GM23338 (cell line): ENCODE results near the gene GCSH. TPM values are rescaled to one million over a fixed set of nuclear protein-coding genes. Genes with fewer than 3 reads are reported as not detected.

Source experiments
- ATAC-seq: fragments of 200-7000 bp; cut with Tn5 transposase; 3 replicates; pipeline ENCODE4 v1.9.1; 2020
- DNase-seq: peaks from one replicate; pipeline ENCODE4 v3.0.0-alpha.2; 2015; ENCODE audit warnings: low spot score
- H2AFZ ChIP-seq: fragments of 200-600 bp; sonication (generic); 2 replicates; pipeline ENCODE4 v1.8.0; 2016; ENCODE audit warnings: antibody characterized with exemption, mild to moderate bottlenecking, moderate library complexity
- H3F3A ChIP-seq: fragments of 200-600 bp; sonication (generic); replicated peaks from 2 replicates; pipeline ENCODE4 v1.8.0; 2017; ENCODE audit warnings: antibody characterized with exemption, mixed run types, low read depth
- H3K27ac ChIP-seq: fragments of 200-600 bp; sonication (generic); 2 replicates; pipeline ENCODE4 v1.6.1; 2016; ENCODE audit warnings: low read depth
- H3K27me3 ChIP-seq: fragments of 200-600 bp; sonication (generic); 2 replicates; pipeline ENCODE4 v1.8.0; 2016; ENCODE audit warnings: mild to moderate bottlenecking, mixed run types, moderate library complexity; ENCODE audit not compliant: insufficient read depth
- H3K36me3 ChIP-seq: fragments of 200-600 bp; sonication (generic); 2 replicates; pipeline ENCODE4 v1.8.0; 2016; ENCODE audit warnings: mild to moderate bottlenecking; ENCODE audit not compliant: insufficient read depth
- H3K4me1 ChIP-seq: fragments of 200-600 bp; sonication (generic); 2 replicates; pipeline ENCODE4 v1.8.0; 2016; ENCODE audit warnings: mild to moderate bottlenecking, moderate library complexity; ENCODE audit not compliant: insufficient read depth
- H3K4me2 ChIP-seq: fragments of 200-600 bp; sonication (generic); 2 replicates; pipeline ENCODE4 v1.7.1; 2017; ENCODE audit warnings: mixed run types
- H3K4me3 ChIP-seq: fragments of 200-600 bp; sonication (generic); 2 replicates; pipeline ENCODE4 v1.6.1; 2016; ENCODE audit warnings: mixed run types
- H3K79me2 ChIP-seq: fragments of 200-600 bp; sonication (generic); replicated peaks from 2 replicates; pipeline ENCODE4 v1.8.0; 2017; ENCODE audit warnings: mild to moderate bottlenecking; ENCODE audit not compliant: insufficient read depth
- H3K9me2 ChIP-seq: fragments of 200-600 bp; sonication (generic); 2 replicates; pipeline ENCODE4 v1.8.0; 2017; ENCODE audit not compliant: insufficient read depth
- H4K20me1 ChIP-seq: fragments of 200-600 bp; sonication (generic); replicated peaks from 2 replicates; pipeline ENCODE4 v1.8.0; 2017; ENCODE audit warnings: mild to moderate bottlenecking; ENCODE audit not compliant: insufficient read depth
- H3K27ac Mint-ChIP-seq: 2 replicates; pipeline ENCODE4 v1.8.0; 2020; ENCODE audit warnings: inconsistent platforms, mild to moderate bottlenecking, moderate library complexity, mixed read lengths
- H3K27me3 Mint-ChIP-seq: 3 replicates; pipeline ENCODE4 v1.8.0; 2022; ENCODE audit warnings: low read depth, mild to moderate bottlenecking, moderate library complexity, mixed read lengths, inconsistent platforms; ENCODE audit not compliant: insufficient read depth, poor library complexity
- H3K36me3 Mint-ChIP-seq: 3 replicates; pipeline ENCODE4 v1.8.0; 2021; ENCODE audit warnings: low read depth, mild to moderate bottlenecking, inconsistent platforms, moderate library complexity, mixed read lengths
- H3K4me1 Mint-ChIP-seq: 3 replicates; pipeline ENCODE4 v1.8.0; 2020; ENCODE audit warnings: mild to moderate bottlenecking, inconsistent platforms, mixed read lengths
- H3K4me3 Mint-ChIP-seq: 3 replicates; pipeline ENCODE4 v1.8.0; 2021; ENCODE audit warnings: moderate library complexity, mild to moderate bottlenecking, inconsistent platforms, mixed read lengths
- H3K9me3 Mint-ChIP-seq: 3 replicates; pipeline ENCODE4 v1.8.0; 2020; ENCODE audit warnings: moderate library complexity, mild to moderate bottlenecking, inconsistent platforms, mixed read lengths
- CREB1 ChIP-seq: fragments of 250-450 bp; sonication (Bioruptor Pico); IDR thresholded peaks from 2 replicates; pipeline ENCODE4 v1.5.0; 2020; ENCODE audit warnings: low read depth, mild to moderate bottlenecking, moderate library complexity
- EZH2 ChIP-seq: fragments of 200-600 bp; sonication (generic); IDR thresholded peaks from one replicate; pipeline ENCODE4 v1.8.0; 2017; ENCODE audit warnings: antibody characterized with exemption, mild to moderate bottlenecking, low read depth; ENCODE audit not compliant: unreplicated experiment
- EZH2phosphoT487 ChIP-seq: fragments of 200-600 bp; sonication (generic); IDR thresholded peaks from one replicate; pipeline ENCODE4 v1.8.1; 2018; ENCODE audit warnings: antibody characterized with exemption; ENCODE audit not compliant: unreplicated experiment
- JUNB ChIP-seq: IDR thresholded peaks from one replicate; pipeline ENCODE4 v1.6.1; 2016; ENCODE audit warnings: antibody characterized with exemption; ENCODE audit not compliant: unreplicated experiment
- NANOG ChIP-seq: IDR thresholded peaks from 2 replicates; pipeline ENCODE4 v1.6.1; 2016; ENCODE audit warnings: antibody characterized with exemption, borderline replicate concordance
- POLR2AphosphoS5 ChIP-seq: IDR thresholded peaks from 2 replicates; pipeline ENCODE4 v1.6.1; 2016; ENCODE audit warnings: antibody characterized with exemption, low read depth
- STAT1 ChIP-seq: IDR thresholded peaks from one replicate; pipeline ENCODE4 v1.6.1; 2016; ENCODE audit warnings: antibody characterized with exemption; ENCODE audit not compliant: unreplicated experiment
- ZNF114 ChIP-seq: fragments of 250-450 bp; sonication (Bioruptor Pico); IDR thresholded peaks from 2 replicates; pipeline ENCODE4 v1.5.0; 2020; ENCODE audit warnings: mild to moderate bottlenecking, moderate library complexity
- ZNF331 ChIP-seq: fragments of 250-450 bp; sonication (Bioruptor Pico); IDR thresholded peaks from 2 replicates; pipeline ENCODE4 v1.5.0; 2020; ENCODE audit warnings: low read depth, mild to moderate bottlenecking, moderate library complexity
- polyA plus RNA-seq: library from polyadenylated mRNA; unstranded; fragments of >200 nt; fragmentation: Nextera tagmentation; extraction: Ambion mirVana; gene quantifications from 2 replicates; pipeline ENCODE4 v1.2.1, GENCODE V29; 2016
- total RNA-seq: library from RNA; depleted of rRNA; stranded (reverse); fragments of >200 nt; shearing (Covaris generic); gene quantifications from 2 replicates; pipeline ENCODE4 v1.2.3, GENCODE V29; 2014
- TF ChIP-seq, protein P1 (sequence below): fragments of 250-450 bp; sonication (Bioruptor Pico); IDR thresholded peaks from 2 replicates; pipeline ENCODE4 v1.5.0; 2020; ENCODE audit warnings: mild to moderate bottlenecking, moderate library complexity
- TF ChIP-seq, protein P2 (sequence below), 2 experiments: fragments of 200-600 bp in 1 of 2; sonication (generic) in 1 of 2; conservative IDR thresholded peaks; 2 replicates each; pipeline versions ENCODE4 v1.5.1 to v1.6.1; 2016 to 2017; ENCODE audit warnings: antibody characterized with exemption in 2 of 2, low read depth in 2 of 2, mild to moderate bottlenecking in 2 of 2, moderate library complexity in 1 of 2
- TF ChIP-seq, protein P3 (sequence below): IDR thresholded peaks from one replicate; pipeline ENCODE4 v1.6.1; 2018; ENCODE audit warnings: antibody characterized with exemption; ENCODE audit not compliant: unreplicated experiment
- TF ChIP-seq, protein P4 (sequence below): IDR thresholded peaks from 2 replicates; pipeline ENCODE4 v1.6.1; 2016; ENCODE audit warnings: antibody characterized with exemption

GCSH gene
- total and polyA plus RNA-seq, 2 experiments from 2014 or later, result 118 to 389 TPM

DNA sequence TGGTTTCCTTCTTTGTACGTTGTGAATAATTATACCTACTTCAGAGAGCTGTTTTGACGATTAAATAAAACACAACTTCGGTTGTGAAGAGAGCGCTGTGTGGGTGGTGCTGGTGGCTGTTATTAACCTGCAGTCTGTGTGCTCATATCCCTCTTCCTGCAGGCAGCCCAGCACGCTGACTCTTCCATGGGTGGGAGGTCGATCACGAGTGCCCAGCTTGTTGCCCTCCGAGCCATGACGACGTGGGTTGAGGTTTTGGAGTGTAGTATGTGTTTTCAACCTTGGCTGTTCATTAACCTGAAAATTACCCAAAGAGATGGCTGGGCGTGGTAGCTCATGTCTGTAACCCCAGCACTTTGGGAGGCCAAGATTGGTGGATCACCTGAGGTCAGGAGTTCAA is 11.3 kb upstream of the GCSH start:
- TF ChIP-seq, protein P1, sequence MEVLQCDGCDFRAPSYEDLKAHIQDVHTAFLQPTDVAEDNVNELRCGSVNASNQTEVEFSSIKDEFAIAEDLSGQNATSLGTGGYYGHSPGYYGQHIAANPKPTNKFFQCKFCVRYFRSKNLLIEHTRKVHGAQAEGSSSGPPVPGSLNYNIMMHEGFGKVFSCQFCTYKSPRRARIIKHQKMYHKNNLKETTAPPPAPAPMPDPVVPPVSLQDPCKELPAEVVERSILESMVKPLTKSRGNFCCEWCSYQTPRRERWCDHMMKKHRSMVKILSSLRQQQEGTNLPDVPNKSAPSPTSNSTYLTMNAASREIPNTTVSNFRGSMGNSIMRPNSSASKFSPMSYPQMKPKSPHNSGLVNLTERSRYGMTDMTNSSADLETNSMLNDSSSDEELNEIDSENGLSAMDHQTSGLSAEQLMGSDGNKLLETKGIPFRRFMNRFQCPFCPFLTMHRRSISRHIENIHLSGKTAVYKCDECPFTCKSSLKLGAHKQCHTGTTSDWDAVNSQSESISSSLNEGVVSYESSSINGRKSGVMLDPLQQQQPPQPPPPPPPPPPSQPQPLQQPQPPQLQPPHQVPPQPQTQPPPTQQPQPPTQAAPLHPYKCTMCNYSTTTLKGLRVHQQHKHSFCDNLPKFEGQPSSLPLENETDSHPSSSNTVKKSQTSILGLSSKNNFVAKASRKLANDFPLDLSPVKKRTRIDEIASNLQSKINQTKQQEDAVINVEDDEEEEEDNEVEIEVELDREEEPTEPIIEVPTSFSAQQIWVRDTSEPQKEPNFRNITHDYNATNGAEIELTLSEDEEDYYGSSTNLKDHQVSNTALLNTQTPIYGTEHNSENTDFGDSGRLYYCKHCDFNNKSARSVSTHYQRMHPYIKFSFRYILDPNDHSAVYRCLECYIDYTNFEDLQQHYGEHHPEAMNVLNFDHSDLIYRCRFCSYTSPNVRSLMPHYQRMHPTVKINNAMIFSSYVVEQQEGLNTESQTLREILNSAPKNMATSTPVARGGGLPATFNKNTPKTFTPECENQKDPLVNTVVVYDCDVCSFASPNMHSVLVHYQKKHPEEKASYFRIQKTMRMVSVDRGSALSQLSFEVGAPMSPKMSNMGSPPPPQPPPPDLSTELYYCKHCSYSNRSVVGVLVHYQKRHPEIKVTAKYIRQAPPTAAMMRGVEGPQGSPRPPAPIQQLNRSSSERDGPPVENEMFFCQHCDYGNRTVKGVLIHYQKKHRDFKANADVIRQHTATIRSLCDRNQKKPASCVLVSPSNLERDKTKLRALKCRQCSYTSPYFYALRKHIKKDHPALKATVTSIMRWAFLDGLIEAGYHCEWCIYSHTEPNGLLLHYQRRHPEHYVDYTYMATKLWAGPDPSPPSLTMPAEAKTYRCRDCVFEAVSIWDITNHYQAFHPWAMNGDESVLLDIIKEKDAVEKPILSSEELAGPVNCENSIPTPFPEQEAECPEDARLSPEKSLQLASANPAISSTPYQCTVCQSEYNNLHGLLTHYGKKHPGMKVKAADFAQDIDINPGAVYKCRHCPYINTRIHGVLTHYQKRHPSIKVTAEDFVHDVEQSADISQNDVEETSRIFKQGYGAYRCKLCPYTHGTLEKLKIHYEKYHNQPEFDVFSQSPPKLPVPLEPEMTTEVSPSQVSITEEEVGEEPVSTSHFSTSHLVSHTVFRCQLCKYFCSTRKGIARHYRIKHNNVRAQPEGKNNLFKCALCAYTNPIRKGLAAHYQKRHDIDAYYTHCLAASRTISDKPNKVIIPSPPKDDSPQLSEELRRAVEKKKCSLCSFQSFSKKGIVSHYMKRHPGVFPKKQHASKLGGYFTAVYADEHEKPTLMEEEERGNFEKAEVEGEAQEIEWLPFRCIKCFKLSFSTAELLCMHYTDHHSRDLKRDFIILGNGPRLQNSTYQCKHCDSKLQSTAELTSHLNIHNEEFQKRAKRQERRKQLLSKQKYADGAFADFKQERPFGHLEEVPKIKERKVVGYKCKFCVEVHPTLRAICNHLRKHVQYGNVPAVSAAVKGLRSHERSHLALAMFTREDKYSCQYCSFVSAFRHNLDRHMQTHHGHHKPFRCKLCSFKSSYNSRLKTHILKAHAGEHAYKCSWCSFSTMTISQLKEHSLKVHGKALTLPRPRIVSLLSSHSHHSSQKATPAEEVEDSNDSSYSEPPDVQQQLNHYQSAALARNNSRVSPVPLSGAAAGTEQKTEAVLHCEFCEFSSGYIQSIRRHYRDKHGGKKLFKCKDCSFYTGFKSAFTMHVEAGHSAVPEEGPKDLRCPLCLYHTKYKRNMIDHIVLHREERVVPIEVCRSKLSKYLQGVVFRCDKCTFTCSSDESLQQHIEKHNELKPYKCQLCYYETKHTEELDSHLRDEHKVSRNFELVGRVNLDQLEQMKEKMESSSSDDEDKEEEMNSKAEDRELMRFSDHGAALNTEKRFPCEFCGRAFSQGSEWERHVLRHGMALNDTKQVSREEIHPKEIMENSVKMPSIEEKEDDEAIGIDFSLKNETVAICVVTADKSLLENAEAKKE (CRISPR knock-in tag), result no peak
- no peak for TF ChIP-seq NANOG
- no peak for TF ChIP-seq ZNF114 (CRISPR knock-in tag)
- no peak for TF ChIP-seq POLR2AphosphoS5
- TF ChIP-seq STAT1, result no peak
- no peak for TF ChIP-seq EZH2
- TF ChIP-seq, protein P2, sequence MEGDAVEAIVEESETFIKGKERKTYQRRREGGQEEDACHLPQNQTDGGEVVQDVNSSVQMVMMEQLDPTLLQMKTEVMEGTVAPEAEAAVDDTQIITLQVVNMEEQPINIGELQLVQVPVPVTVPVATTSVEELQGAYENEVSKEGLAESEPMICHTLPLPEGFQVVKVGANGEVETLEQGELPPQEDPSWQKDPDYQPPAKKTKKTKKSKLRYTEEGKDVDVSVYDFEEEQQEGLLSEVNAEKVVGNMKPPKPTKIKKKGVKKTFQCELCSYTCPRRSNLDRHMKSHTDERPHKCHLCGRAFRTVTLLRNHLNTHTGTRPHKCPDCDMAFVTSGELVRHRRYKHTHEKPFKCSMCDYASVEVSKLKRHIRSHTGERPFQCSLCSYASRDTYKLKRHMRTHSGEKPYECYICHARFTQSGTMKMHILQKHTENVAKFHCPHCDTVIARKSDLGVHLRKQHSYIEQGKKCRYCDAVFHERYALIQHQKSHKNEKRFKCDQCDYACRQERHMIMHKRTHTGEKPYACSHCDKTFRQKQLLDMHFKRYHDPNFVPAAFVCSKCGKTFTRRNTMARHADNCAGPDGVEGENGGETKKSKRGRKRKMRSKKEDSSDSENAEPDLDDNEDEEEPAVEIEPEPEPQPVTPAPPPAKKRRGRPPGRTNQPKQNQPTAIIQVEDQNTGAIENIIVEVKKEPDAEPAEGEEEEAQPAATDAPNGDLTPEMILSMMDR (conservative IDR thresholded peaks at IDR 0.05; ENCODE audit: low read depth in 2 of 2), result no peak
- TF ChIP-seq JUNB, result no peak
- TF ChIP-seq CREB1, result no peak
- TF ChIP-seq ZNF331, result no peak
- TF ChIP-seq, protein P3, sequence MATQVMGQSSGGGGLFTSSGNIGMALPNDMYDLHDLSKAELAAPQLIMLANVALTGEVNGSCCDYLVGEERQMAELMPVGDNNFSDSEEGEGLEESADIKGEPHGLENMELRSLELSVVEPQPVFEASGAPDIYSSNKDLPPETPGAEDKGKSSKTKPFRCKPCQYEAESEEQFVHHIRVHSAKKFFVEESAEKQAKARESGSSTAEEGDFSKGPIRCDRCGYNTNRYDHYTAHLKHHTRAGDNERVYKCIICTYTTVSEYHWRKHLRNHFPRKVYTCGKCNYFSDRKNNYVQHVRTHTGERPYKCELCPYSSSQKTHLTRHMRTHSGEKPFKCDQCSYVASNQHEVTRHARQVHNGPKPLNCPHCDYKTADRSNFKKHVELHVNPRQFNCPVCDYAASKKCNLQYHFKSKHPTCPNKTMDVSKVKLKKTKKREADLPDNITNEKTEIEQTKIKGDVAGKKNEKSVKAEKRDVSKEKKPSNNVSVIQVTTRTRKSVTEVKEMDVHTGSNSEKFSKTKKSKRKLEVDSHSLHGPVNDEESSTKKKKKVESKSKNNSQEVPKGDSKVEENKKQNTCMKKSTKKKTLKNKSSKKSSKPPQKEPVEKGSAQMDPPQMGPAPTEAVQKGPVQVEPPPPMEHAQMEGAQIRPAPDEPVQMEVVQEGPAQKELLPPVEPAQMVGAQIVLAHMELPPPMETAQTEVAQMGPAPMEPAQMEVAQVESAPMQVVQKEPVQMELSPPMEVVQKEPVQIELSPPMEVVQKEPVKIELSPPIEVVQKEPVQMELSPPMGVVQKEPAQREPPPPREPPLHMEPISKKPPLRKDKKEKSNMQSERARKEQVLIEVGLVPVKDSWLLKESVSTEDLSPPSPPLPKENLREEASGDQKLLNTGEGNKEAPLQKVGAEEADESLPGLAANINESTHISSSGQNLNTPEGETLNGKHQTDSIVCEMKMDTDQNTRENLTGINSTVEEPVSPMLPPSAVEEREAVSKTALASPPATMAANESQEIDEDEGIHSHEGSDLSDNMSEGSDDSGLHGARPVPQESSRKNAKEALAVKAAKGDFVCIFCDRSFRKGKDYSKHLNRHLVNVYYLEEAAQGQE, result no peak
- TF ChIP-seq, protein P4, sequence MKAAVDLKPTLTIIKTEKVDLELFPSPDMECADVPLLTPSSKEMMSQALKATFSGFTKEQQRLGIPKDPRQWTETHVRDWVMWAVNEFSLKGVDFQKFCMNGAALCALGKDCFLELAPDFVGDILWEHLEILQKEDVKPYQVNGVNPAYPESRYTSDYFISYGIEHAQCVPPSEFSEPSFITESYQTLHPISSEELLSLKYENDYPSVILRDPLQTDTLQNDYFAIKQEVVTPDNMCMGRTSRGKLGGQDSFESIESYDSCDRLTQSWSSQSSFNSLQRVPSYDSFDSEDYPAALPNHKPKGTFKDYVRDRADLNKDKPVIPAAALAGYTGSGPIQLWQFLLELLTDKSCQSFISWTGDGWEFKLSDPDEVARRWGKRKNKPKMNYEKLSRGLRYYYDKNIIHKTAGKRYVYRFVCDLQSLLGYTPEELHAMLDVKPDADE, result no peak
- TF ChIP-seq EZH2phosphoT487, result no peak
- no peak for DNase-seq
- H3K79me2 ChIP-seq, result no peaks in the 10 kb centered on the region
- no peak overlapping the region for H3K4me3 ChIP-seq
- H3F3A ChIP-seq, result no peaks in the 10 kb centered on the region
- H3K4me3 Mint-ChIP-seq, result no peak overlapping the region
- peaks cover 9% of the 10 kb centered on the region for H3K27me3 Mint-ChIP-seq
- no peaks in the 10 kb centered on the region for H4K20me1 ChIP-seq
- peaks cover under 1% of the 10 kb centered on the region; the same call in 1 of the 3 replicates for H3K9me3 Mint-ChIP-seq
- H2AFZ ChIP-seq, result no peak overlapping the region; the same call in 1 of the 2 replicates
- no peak overlapping the region for H3K27ac ChIP-seq
- ATAC-seq, result no peak
- H3K27me3 ChIP-seq, result no peaks in the 10 kb centered on the region
- 0 out of 3 replicates have a peak, but pooled peaks cover 2% of the 10 kb centered on the region for H3K4me1 Mint-ChIP-seq
- no peaks in the 10 kb centered on the region for H3K36me3 ChIP-seq
- H3K9me2 ChIP-seq, result 0 out of 2 replicates have a peak, but pooled peaks cover 3% of the 10 kb centered on the region
- H3K4me1 ChIP-seq, result no peaks in the 10 kb centered on the region
- H3K27ac Mint-ChIP-seq, result no peak overlapping the region
- no peak overlapping the region for H3K4me2 ChIP-seq
- no peaks in the 10 kb centered on the region for H3K36me3 Mint-ChIP-seq
